Stimulated activated CD4-positive, alpha-beta T cell treated with anti-CD3 and anti-CD28 coated beads, Interleukin-15, amount 100 ng/mL, for 24 hours (primary cell): Measurements from ENCODE around the gene REG3A.

ENCODE experiments used
- DNase-seq: peaks from one replicate; pipeline ENCODE4 v3.0.0-alpha.2; 2020

REG3A gene

GRCh38 chr2:79159653-79160052 lies at the start of gene REG3A:
Gene REG3A, minus strand, starts transcription at chr2:79159753. Its CDS starts 348 bp downstream, at chr2:79159405.
- no peak for DNase-seq

DNA sequence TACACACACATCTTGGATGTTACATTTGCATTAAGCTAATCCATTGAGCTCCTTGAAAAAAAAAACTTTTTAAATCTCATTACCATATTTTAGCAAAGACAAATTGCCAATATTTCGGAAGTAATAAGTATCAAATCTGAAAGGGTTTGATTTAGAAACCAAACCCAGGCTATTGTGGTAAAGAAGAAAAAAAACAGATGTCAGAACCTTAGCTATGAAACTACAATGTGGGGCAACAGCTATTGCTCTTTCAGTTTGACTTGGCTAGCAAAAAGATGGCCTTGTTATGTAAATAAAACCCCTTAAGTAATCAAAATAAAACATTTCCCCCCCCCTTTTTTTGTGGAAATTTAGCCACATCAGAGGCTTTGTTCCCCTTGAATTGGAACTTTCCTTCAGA lies 41.2 kb upstream of the REG3A start:
- DNase-seq, result no peak

DNA sequence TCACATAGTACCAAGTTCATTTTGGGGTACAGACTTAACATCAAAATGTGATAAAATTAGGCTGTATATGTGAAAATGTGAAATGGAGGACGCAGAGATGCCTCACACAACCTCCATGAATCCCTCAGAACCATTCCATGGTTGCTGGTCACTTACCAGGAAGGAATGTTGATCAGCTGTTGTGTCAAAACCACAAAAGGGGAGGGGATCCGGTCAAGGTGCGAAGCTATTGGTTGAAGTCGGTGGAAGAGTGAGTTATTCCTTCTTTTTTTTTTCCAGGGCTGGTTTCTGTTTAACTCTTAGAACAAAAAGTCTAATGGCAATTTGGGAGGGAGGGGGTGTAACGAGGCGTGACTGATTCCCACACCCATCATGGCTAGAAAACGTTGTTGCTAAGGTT lies 32.3 kb upstream of the REG3A start:
- DNase-seq, result no peak

DNA sequence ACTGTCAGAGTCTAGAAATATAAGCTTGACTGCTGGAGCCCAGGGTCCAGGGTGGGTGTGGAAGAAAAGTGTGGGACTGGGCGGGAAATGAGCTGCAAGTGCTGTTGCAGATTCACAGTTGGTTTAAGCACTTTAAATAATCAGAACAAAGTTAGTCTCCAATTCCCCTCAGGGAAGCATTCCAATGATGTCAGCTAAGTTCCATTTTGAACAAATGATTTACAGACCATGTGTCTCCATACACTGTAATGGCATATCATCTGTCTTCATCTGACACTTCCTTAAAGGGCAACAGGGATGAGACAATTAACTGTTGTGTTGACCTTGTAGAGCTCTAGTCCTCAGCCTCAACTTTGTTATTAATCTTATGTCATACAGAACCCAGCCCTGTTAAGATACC lies 31.5 kb upstream of the REG3A start:
- DNase-seq, result no peak

GRCh38 chr2:79189465-79189864 lies 29.9 kb upstream of the REG3A start:
- no peak for DNase-seq

DNA sequence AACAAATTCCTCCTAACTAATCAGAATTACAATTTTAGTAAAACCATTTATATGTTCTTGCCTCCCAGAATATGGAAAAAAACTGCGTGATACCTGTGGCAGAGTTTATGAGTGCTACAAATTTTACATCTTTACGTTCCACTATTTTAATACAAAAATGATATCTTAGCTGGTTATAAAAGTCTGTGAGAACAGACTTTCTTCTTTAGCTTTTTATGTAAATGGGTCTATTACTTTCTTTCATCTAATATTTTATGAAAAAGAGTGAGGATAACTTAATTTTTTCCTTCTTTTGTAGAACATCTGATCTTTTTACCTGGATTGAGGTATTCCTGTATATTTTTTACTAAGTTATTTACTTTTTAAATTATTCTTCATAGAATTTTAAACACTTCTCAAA lies 22.1 kb upstream of the REG3A start:
- no peak for DNase-seq

DNA sequence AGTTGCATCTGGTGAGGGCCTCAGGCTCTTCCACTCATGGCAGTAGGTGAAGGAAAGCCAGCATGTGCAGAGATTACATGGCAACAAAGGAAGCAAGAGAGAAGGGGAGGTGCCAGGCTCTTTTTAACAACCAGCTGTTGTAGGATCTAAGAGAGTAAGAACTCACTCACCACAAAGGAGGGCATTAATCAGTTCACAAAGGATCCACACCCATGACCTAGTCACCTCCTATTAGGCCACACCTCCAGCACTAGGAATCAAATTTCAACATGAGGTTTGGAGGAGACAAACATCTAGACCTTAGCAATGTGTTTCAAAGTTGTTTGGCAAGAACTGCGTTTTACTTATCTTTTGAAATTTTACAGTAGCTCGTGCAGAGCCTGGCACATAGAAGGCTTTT lies 20.5 kb upstream of the REG3A start:
- no peak for DNase-seq

DNA sequence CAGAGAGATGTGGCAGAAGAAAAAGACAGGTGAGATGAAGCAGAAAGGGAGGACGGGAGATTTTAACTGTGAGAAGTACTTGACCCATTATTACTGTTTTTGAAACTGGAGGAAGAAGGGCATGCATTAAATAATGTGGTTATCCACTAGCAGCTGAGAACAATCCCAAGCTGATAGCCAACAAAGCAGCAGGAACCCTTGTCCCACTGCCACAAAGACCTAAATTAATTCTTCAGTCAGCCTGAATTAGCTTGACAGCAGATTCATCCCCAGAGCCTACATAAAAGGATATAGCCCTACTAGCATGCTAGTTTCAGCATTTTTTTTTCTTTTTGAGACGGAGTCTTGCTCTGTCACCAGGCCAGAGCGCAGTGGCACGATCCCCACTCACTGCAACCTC lies 19.5 kb upstream of the REG3A start:
- no peak for DNase-seq

DNA sequence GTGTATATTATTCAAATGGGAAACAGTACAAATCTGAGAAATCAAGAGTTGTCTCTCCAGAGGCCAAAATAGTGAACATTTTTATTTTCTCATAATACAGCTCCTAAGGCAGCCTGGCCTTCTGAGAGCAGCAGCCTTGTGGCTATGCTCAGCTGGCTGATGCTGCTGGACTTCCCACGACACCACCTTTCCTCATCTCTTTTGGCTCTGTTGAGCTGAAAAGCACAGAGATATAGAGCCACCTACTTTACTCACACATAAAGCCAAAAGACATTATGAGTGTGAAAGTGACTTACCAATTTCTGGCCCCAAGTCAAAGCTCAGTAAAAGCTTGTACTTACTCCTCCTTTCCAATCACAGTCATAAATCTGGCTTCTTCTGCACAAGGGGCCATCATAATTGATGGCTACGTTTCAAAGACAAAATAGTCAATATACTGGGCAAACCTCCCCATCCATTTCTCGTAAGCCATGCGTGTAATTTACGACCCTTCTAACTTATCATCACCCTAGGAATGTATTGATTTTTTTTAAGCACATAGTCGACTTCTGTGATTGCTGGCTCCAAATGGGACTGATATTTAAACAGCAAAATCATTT lies 18.6 kb upstream of the REG3A start:
- no peak for DNase-seq

DNA sequence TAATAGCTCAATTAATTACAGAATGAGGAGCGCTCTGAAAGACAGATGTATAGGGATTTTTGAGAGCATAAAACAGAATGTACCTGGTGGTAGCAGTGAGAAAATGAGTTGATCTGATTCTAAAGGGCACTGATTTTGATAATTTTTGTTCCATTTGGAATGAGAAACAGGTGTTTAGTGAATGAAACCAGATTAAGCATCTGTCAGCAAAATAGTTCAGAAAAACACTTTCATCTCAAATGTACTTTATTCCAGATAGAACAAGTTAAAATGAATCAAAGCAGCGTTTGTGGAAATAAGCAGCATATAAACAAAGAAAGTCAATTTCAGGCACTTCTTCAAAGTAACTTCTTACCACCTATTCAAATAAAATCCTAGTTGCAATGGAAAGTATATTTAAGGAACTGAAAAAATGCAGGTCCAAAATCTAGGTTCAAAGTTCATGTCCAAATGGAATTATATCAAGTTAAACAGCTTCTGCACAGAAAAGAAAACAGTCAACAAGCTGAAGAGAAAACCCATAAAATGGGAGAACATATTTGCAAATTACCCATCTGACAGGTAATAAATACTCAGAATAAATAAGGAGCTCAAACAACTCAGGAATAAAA lies 11.9 kb upstream of the REG3A start:
- no peak for DNase-seq

DNA sequence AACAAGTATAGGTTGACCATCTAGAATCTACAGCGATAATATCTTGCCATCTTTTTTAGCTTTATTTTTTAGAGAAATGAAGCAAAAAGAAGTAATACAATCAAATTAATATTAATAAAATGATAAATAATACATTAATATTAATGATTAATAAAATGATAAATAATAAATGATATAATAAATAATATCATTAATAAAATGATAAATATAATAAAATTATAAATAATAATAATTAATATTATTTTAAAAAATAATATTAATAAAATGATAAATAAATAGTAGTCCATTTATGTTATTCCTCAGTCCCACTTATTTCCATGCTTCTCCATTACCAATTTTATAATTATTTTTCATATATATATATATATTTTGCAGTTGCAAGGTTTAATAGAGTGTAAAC lies 3.2 kb upstream of the REG3A start:
- DNase-seq, result no peak

GRCh38 chr2:79162132-79162531 lies 2.6 kb upstream of the REG3A start:
- no peak for DNase-seq

- no peak for DNase-seq
Measured at GRCh38 chr2:79159030-79159429, 523 bp downstream of the REG3A start.

DNA sequence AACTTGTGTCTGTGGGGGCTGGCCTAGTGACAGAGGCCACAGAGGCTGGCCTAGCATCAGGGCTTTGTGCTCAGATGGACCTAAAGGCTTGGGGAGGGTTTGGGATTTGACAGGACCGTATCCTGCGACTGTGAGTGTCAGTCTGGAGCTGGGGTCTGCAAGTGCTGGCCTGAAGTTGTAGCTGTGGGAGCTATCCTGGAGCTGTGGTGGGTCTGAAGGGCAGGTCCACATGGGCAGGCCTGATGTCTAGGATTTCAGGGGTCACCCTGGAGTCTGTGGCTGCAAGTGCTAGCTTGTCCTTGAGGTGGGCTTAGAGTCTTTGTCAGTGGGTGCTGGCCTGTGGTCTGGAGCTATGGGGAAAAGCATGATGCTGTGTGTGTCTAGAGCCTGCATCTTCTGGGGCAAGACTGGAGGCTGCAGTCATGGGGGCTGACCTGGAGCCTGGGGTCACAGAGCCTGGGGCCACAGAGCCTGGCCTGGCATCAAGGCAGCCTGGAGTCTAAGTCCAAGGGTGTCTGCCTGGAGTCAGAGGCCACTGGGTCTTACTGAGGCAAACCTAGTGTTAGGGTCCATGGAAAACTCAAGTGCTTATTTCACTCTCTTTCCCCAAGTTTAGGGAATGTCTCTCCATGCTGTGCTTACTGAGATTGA lies 3.6 kb downstream of the REG3A start:
- no peak for DNase-seq

DNA sequence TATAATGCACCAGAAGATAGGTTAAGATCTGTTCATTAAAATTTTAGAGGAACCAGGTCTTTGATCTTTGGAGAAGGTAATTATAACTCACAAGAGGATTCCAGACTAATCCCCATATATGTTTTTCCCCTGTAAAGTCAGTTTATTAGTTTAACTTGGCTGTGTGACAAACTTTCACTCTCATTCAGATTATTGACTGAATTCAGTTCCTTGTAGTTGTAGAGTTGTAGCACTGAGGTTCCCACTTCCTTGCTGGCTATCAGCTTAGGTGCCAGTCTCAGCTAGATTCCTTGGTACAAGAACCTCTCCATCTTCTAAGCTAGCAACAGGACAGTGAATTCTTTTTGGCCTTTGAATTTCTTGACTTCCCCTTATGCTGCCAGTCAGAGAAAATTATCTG lies 20.1 kb downstream of the REG3A start:
- DNase-seq, result no peak

DNA sequence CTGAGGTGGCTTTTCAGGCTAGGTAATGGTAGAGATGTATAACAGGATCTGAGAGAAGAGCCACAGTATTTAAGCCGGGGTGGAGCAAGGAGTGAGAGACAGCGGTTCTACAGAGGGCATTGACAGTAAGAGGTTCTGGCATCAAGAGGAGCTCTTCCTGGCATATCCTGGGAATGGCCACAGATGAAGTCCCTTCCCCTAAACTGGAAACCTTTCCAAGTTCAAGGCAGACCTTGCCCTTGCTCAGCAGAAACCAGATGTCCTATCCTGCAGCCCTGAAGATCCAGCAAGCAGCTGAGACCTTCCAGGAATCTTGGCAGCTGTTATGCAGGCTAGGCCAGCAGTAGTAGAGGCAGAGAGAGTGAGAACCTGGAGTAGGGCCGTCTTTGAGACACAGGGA lies 21.2 kb downstream of the REG3A start:
- DNase-seq, result no peak

- no peak for DNase-seq
Measured at GRCh38 chr2:79131687-79132086, 27.9 kb downstream of the REG3A start.

- no peak for DNase-seq
Measured at GRCh38 chr2:79129804-79130203, 29.7 kb downstream of the REG3A start.

DNA sequence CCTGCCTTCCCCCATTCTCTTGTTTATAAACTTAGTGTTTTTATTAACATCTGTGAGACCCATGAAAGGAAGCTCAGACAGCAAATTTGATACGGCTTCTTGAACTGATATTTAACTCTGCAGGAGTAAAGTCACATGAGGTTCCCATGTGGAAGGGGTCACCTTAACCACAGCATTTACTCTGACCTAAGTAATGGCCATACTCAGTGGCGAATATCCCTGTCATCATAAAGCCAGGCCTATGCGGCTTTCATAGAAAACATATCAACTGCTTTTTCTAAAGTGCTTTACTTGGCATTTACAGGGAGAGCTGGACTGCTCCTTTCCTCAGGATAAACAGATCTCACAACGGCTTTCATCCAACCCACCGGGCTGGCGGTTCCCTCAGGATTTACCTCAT lies 30.3 kb downstream of the REG3A start:
- DNase-seq, result no peak

- no peak for DNase-seq
Measured at GRCh38 chr2:79128406-79128805, 31.1 kb downstream of the REG3A start.

DNA sequence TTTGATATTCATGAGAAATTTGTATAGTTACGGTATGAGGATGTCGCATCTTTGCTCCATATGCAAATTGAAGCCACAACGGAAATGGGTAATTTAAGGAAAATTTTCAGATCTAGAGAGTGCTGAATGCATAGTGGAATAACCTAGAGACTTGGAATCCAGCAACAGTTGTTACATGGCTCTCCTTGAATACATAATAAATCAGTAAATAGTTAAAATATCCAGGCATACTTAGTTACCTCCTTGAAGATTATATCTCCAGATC lies 33.9 kb downstream of the REG3A start:
- no peak for DNase-seq

DNA sequence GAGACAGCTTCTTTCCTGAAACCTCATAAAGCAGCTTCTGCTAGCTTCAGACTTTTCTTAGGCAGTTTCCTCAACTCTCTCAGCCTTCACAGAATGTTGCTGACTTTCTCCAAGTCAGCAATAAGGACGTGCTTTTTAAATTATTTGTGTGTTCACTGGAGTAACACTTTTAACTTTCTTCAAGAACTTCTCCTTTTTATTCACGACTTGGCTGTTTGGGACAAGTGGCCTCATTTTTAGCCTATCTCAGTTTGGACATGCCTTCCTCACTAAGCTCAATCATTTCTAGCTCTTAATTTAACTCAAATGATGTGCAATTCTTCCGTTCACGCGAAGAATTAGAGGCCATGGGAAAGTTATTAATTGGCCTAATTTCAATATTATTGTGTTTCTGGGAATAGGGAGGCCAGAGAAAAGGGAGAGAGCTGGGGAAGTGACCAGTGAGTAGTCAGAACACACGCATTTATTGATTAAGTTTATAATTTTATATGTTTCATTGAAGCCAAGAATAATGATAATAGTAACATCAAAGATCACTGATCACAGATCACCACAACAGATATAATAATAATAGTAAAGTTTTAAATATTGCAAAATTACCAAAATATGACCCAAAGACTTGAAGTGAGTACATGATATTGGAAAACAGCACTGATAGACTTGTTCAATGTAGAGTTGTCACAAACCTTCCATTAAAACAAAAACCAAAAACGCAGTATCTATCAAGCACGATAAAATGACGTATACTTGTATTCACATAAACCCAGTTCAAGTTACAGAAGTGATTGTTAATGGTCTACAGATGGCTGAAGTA lies 34.4 kb downstream of the REG3A start:
- DNase-seq, result no peak

- no peak for DNase-seq
Measured at GRCh38 chr2:79122676-79123075, 36.9 kb downstream of the REG3A start.

DNA sequence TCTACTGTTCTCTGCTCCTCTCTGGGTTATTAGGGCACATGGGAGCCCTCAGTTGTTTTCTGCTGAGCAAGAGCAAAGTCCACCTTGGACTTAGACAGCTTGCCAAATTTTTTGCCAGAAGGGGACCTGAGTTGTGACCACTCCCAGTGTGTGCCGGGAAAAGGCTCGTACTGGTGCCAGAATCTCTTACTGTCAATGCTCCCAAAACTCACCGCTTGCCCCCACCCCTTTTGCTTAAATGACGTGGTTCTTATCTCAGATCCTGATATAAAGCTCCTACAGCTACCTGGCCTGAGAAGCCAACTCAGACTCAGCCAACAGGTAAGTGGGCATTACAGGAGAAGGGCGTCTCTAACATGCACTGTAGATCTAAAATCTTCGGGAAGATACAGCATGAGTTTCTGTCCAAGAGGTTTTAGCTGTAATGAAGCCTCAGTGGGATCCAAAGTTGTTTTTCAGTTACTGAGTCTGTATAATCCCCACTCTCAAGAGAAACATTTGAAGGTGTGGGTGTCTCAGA lies 39.3 kb downstream of the REG3A start, which contains the start of gene REG1A:
TSS of gene REG1A (plus strand) at position 295 of the 520 bp plus-strand sequence. CDS start 374 bp downstream, outside the sequence.
- no peak for DNase-seq
